ENCODE results near the gene TRAPPC3L.
A peak's percentile ranks its signal among the peaks of the same experiment; 100 is the strongest.

TRAPPC3L gene

GRCh38 chr6:116564311-116564710, 18.8 kb upstream of the TRAPPC3L start:
- Mint-ChIP-seq H3K4me1 (peaks cover 15% of the 10 kb centered on the region), H3K27ac (peak overlapping the region; percentile 27), H3K4me3 (peak overlapping the region; percentile 52), H3K27me3 (peaks cover 7% of the 10 kb centered on the region), H3K36me3 (no peaks in the 10 kb centered on the region), H3K9me3 (no peaks in the 10 kb centered on the region)

DNA sequence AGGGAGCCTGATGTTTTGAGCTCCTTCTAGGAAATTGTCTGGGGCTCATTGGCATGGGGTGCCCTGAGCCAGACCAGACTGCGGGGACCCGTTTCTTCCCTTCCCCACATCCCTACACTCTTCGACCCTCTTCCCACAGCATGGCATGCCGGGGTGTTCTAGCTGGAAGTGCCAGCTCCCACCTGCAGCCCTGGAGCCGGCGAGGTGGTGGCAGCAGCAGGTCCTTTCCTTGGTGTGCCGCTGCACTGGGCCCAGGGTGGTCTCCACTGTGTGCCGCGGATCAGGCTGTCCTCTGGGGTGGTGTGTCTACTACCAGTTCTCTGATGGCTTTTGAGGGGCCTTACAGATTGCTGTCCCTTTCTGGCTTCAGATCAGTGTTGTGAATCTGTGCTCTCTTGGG, 18.3 kb upstream of the TRAPPC3L start:
- Mint-ChIP-seq H3K4me3 (peak overlapping the region; percentile 52), H3K36me3 (no peaks in the 10 kb centered on the region), H3K27me3 (peaks cover 7% of the 10 kb centered on the region), H3K27ac (peak overlapping the region; percentile 27), H3K4me1 (peaks cover 11% of the 10 kb centered on the region), H3K9me3 (no peaks in the 10 kb centered on the region)

DNA sequence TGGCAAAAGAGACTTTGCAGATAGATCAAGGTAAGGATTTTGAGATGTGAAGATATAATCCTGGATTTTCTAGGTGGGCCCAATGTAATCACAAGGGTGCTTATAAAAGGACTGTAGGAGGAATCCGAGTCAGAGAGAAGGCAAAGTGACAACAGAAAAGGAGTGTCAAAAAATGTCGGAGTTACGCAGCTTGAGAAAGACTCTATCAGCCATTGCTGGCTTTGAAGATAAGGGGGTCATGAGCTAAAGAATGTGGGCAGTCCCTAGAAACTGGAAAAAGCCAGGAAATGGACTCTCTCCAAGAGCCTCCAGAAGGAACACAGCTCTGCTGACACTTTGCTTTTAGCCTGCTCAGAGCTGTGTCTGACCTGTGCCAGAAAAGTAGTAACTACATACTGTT, 17.1 kb upstream of the TRAPPC3L start:
- Mint-ChIP-seq H3K4me1 (peaks cover 9% of the 10 kb centered on the region), H3K27ac (no peak overlapping the region), H3K9me3 (no peaks in the 10 kb centered on the region), H3K27me3 (peaks cover 7% of the 10 kb centered on the region), H3K36me3 (no peaks in the 10 kb centered on the region), H3K4me3 (no peak overlapping the region)

GRCh38 chr6:116562019-116562403, 16.5 kb upstream of the TRAPPC3L start:
- Mint-ChIP-seq H3K36me3 (no peaks in the 10 kb centered on the region), H3K4me3 (no peak overlapping the region), H3K27ac (no peak overlapping the region), H3K27me3 (peaks cover 7% of the 10 kb centered on the region), H3K9me3 (no peaks in the 10 kb centered on the region), H3K4me1 (peaks cover 9% of the 10 kb centered on the region)

DNA sequence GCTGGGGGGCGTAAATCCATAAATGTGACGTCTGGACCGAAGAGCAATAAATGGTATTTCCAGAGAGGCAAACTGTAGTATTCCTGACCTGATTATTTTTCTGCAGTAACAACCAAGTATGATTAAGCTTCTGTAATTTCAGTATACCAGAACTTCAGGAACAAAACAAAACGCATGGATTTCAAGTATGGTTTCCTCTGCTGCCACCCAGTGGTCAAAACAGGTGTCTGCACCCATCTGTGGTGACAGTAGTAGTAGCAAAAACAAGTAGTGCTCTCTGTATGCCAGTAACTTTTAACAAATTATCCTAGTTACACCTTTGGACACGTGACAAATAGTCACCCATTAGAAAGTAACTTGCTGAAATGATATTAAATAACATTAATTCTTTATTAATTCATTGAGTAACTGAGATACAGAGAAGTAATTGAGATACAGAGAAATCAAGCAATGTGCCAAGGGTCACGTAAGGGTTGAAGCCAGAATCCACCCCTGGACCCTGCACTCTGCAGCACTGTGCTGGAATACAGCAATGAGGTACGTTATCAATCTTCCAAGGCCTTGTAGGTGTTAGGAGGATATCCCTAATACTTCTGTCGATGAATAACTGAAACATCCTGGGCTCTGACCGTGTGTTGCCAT, 16.0 kb upstream of the TRAPPC3L start:
- no peak overlapping the region for H3K4me3 Mint-ChIP-seq
- peaks cover 7% of the 10 kb centered on the region for H3K27me3 Mint-ChIP-seq
- no peaks in the 10 kb centered on the region for H3K36me3 Mint-ChIP-seq
- no peak overlapping the region for H3K27ac Mint-ChIP-seq
- peaks cover 9% of the 10 kb centered on the region for H3K4me1 Mint-ChIP-seq
- no peaks in the 10 kb centered on the region for H3K9me3 Mint-ChIP-seq

GRCh38 chr6:116560130-116560529, 14.6 kb upstream of the TRAPPC3L start:
- no peak overlapping the region for H3K27ac Mint-ChIP-seq

DNA sequence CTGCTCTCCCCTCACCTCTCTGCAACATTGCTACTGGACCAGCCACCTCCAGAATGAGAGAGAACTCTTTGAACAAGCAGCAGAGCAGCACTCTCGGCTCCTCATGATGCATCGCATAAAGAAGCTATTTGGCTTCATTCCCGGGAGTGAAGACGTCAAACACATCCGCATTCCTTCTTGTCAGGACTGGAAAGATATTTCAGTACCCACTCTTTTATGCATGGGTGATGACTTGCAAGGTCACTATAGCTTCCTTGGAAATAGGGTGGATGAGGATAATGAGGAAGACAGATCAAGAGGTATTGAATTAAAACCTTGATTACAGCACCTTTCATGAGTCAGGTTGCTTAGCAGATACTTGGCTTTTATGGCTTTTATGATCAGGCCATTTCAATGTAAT, 12.4 kb upstream of the TRAPPC3L start:
- Mint-ChIP-seq H3K36me3 (no peaks in the 10 kb centered on the region), H3K4me1 (no peaks in the 10 kb centered on the region), H3K4me3 (no peak overlapping the region), H3K27ac (no peak overlapping the region), H3K9me3 (no peaks in the 10 kb centered on the region), H3K27me3 (peaks cover 10% of the 10 kb centered on the region)

More at GRCh38 chr6:116560130-116560529, 14.6 kb upstream of the TRAPPC3L start:
- Mint-ChIP-seq H3K36me3 (no peaks in the 10 kb centered on the region), H3K4me3 (no peak overlapping the region), H3K27me3 (peaks cover 5% of the 10 kb centered on the region), H3K4me1 (peaks cover 9% of the 10 kb centered on the region), H3K9me3 (no peaks in the 10 kb centered on the region)

- H3K27ac Mint-ChIP-seq = no peak overlapping the region
- H3K27me3 Mint-ChIP-seq = peaks cover 8% of the 10 kb centered on the region
- no peaks in the 10 kb centered on the region for H3K4me1 Mint-ChIP-seq
- H3K4me3 Mint-ChIP-seq = no peak overlapping the region
- no peaks in the 10 kb centered on the region for H3K9me3 Mint-ChIP-seq
- no peaks in the 10 kb centered on the region for H3K36me3 Mint-ChIP-seq
These were observed 11.4 kb upstream of the TRAPPC3L start for GRCh38 chr6:116556814-116557415.

DNA sequence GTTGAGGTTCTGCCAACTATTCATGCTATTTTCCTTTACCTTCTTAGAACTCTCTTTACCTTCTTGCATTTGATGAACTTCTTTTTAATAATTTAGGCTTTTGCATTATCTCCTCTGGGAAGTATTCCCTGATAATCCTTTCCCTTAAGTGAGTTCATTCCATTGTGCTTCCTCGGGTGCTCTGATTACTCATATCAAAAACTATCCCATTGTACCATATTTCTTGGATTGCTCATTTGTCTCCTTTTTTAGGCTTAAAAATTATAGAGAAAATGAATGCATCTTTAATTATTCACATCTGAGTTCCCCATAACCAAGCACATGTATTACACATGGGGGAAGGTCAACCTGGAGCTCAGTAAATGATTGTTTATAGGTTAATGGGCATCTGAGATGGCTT, 10.6 kb upstream of the TRAPPC3L start:
- Mint-ChIP-seq H3K4me1 (no peaks in the 10 kb centered on the region), H3K9me3 (no peaks in the 10 kb centered on the region), H3K27ac (no peak overlapping the region), H3K4me3 (no peak overlapping the region), H3K36me3 (no peaks in the 10 kb centered on the region), H3K27me3 (peaks cover 9% of the 10 kb centered on the region)

GRCh38 chr6:116553451-116553850, 8.0 kb upstream of the TRAPPC3L start, which contains the start of gene CALHM4:
Gene CALHM4 (plus strand): TSS chr6:116553751. CDS start chr6:116553794, 43 bp downstream.
- no peak within 1 kb of the TSS for H3K4me3 Mint-ChIP-seq

DNA sequence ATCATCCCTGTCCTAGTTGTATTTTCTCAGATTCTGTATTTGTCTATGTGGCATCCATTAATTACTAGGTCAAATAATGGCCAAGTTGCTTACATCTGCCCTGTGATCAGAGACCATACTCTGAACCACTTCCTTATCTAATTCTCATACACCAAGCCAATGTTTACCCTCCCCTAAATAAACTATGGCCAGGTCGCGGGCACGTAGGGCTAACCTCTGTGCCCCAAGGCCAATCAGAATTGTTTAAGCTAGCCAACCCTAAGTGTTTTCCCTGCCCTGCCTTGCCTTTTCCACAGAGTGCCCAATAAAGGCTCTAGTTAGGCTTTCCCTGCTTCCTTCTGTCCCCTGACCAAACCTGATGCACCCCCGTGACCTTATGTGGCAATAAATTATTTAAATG, 5.3 kb upstream of the TRAPPC3L start:
- Mint-ChIP-seq H3K27ac (no peak overlapping the region), H3K4me3 (no peak overlapping the region), H3K27me3 (peaks cover 7% of the 10 kb centered on the region), H3K9me3 (no peaks in the 10 kb centered on the region), H3K36me3 (no peaks in the 10 kb centered on the region), H3K4me1 (no peaks in the 10 kb centered on the region)

More at GRCh38 chr6:116553451-116553850, 8.0 kb upstream of the TRAPPC3L start, which contains the start of gene CALHM4:
- H3K4me1 Mint-ChIP-seq = no peaks in the 10 kb centered on the region
- no peaks in the 10 kb centered on the region for H3K9me3 Mint-ChIP-seq
- no peak within 1 kb of the TSS for H3K27ac Mint-ChIP-seq
- peaks cover 7% of the 10 kb centered on the region for H3K27me3 Mint-ChIP-seq
- H3K36me3 Mint-ChIP-seq = no peaks in the 10 kb centered on the region

GRCh38 chr6:116547358-116547757, 1.9 kb upstream of the TRAPPC3L start:
- Mint-ChIP-seq H3K4me3 (no peak overlapping the region), H3K36me3 (no peaks in the 10 kb centered on the region), H3K27ac (no peak overlapping the region), H3K9me3 (no peaks in the 10 kb centered on the region), H3K27me3 (peaks cover 9% of the 10 kb centered on the region), H3K4me1 (no peaks in the 10 kb centered on the region)

DNA sequence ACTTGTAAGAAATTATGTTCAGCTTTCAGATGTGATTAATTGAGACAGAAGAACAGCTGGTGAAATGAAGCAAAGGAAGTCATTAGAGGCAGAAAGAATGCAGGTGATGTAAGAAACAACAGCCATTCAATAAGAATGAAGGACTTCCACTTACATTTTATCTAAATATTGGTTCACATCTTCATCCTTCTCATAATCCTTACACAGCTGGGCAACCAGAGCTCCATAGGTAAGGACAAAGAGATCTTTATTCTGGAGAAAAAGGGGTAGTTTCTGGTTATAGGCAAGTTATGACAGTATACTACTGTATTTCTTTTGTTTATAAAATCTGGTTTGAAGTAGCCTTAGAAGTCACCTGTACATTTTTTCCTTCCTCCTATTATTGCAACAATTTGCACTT, 2.3 kb downstream of the TRAPPC3L start:
- Mint-ChIP-seq H3K4me3 (no peak overlapping the region), H3K9me3 (no peaks in the 10 kb centered on the region), H3K4me1 (no peaks in the 10 kb centered on the region), H3K27ac (no peak overlapping the region), H3K27me3 (peaks cover 10% of the 10 kb centered on the region), H3K36me3 (no peaks in the 10 kb centered on the region)

DNA sequence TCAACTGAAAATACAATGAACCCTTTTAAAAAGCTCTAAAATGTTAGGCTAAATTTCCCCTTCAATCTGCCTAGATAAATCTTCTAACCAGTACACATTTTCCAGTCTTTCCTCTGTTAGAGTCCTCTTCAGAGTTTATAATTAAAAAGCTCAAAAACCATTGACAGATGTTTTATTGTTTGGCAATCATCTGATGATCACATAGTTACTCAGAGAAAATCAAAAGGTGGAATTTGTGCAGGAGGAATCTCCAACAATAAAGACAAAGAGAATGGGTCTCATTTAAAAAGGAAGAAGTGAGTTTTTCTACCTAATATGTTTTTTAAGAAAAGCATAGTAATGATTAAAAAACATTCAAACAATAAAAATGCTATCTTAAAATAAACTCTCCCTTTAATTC, 3.1 kb downstream of the TRAPPC3L start:
- H3K27me3 Mint-ChIP-seq = peaks cover 10% of the 10 kb centered on the region

GRCh38 chr6:116536216-116536621, 9.3 kb downstream of the TRAPPC3L start:
- no peak overlapping the region for H3K27ac Mint-ChIP-seq
- H3K4me1 Mint-ChIP-seq = no peaks in the 10 kb centered on the region
- peaks cover 9% of the 10 kb centered on the region for H3K27me3 Mint-ChIP-seq
- H3K36me3 Mint-ChIP-seq = no peaks in the 10 kb centered on the region
- no peaks in the 10 kb centered on the region for H3K9me3 Mint-ChIP-seq
- no peak overlapping the region for H3K4me3 Mint-ChIP-seq

More for the DNA sequence above, 3.1 kb downstream of the TRAPPC3L start:
- Mint-ChIP-seq H3K4me3 (no peak overlapping the region), H3K4me1 (no peaks in the 10 kb centered on the region), H3K36me3 (no peaks in the 10 kb centered on the region), H3K27ac (no peak overlapping the region), H3K9me3 (no peaks in the 10 kb centered on the region)

- Mint-ChIP-seq H3K27me3 (peaks cover 11% of the 10 kb centered on the region), H3K4me3 (no peak overlapping the region), H3K36me3 (no peaks in the 10 kb centered on the region), H3K9me3 (no peaks in the 10 kb centered on the region), H3K27ac (no peak overlapping the region), H3K4me1 (no peaks in the 10 kb centered on the region)
These were observed 10.4 kb downstream of the TRAPPC3L start for GRCh38 chr6:116535109-116535508.

Data from activated naive CD4-positive, alpha-beta T cell treated with anti-CD3 and anti-CD28 coated beads, Interleukin-2, amount 50 U/mL, for 24 hours (primary cell).